HG02852 (cell line): ENCODE measurements around the gene KCNK1.

Experiments
- ATAC-seq: cut with Tn5 transposase; IDR thresholded peaks from one replicate; pipeline ENCODE4 v1.9.1; 2021; ENCODE audit warnings: mild to moderate bottlenecking, moderate library complexity; ENCODE audit not compliant: unreplicated experiment

KCNK1 gene

GRCh38 chr1:233613252-233614172 is at the start of gene KCNK1:
TSS of gene KCNK1 (plus strand) at chr1:233614106. CDS start at chr1:233614172, 66 bp downstream.
- ATAC-seq, result no peak

- ATAC-seq, result no peak
Observed at GRCh38 chr1:233565313-233565712, 48.6 kb upstream of the KCNK1 start.

- ATAC-seq, result no peak
Observed at GRCh38 chr1:233566886-233567285, 47.0 kb upstream of the KCNK1 start.

- no peak for ATAC-seq
Observed at GRCh38 chr1:233569636-233570035, 44.3 kb upstream of the KCNK1 start.

- ATAC-seq, result no peak
Observed at GRCh38 chr1:233570216-233570615, 43.7 kb upstream of the KCNK1 start.

GRCh38 chr1:233570706-233571105 is 43.2 kb upstream of the KCNK1 start:
- ATAC-seq, result no peak

GRCh38 chr1:233572896-233573295 is 41.0 kb upstream of the KCNK1 start:
- ATAC-seq, result no peak

GRCh38 chr1:233575450-233575849 is 38.5 kb upstream of the KCNK1 start:
- ATAC-seq, result no peak

GRCh38 chr1:233582439-233582838 is 31.5 kb upstream of the KCNK1 start:
- ATAC-seq, result no peak

GRCh38 chr1:233584376-233584775 is 29.5 kb upstream of the KCNK1 start:
- no peak for ATAC-seq

- no peak for ATAC-seq
Observed at GRCh38 chr1:233584931-233585330, 29.0 kb upstream of the KCNK1 start.

- no peak for ATAC-seq
Observed at GRCh38 chr1:233586301-233586700, 27.6 kb upstream of the KCNK1 start.

- no peak for ATAC-seq
Observed at GRCh38 chr1:233587196-233587595, 26.7 kb upstream of the KCNK1 start.

- no peak for ATAC-seq
Observed at GRCh38 chr1:233587958-233588799, 25.7 kb upstream of the KCNK1 start.

- no peak for ATAC-seq
Observed at GRCh38 chr1:233597489-233597901, 16.4 kb upstream of the KCNK1 start.

GRCh38 chr1:233598891-233599541 is 14.9 kb upstream of the KCNK1 start:
- ATAC-seq, result peak; percentile 88

GRCh38 chr1:233599542-233600073 is 14.3 kb upstream of the KCNK1 start:
- peak; percentile 50 for ATAC-seq

- ATAC-seq, result no peak
Observed at GRCh38 chr1:233600488-233600887, 13.4 kb upstream of the KCNK1 start.

GRCh38 chr1:233603478-233603877 is 10.4 kb upstream of the KCNK1 start:
- no peak for ATAC-seq

- no peak for ATAC-seq
Observed at GRCh38 chr1:233605205-233605604, 8.7 kb upstream of the KCNK1 start.

- ATAC-seq, result no peak
Observed at GRCh38 chr1:233606813-233607212, 7.1 kb upstream of the KCNK1 start.
